SJCRH30 (cell line): ENCODE data around the gene PLA2G4E. TPM values are rescaled to one million over a fixed set of nuclear protein-coding genes. Genes with fewer than 3 reads are reported as not detected.

Experiments
- DNase-seq, 2 experiments: peaks; one replicate each; pipeline ENCODE4 v3.0.0-alpha.2; 2015 to 2020
- H3K27ac ChIP-seq: fragments of 250-450 bp; sonication (Bioruptor Pico); 2 replicates; pipeline ENCODE4 v1.5.1; 2020; ENCODE audit warnings: mild to moderate bottlenecking, moderate library complexity
- H3K27me3 ChIP-seq: fragments of 250-450 bp; sonication (Bioruptor Pico); 2 replicates; pipeline ENCODE4 v1.5.1; 2020; ENCODE audit warnings: mild to moderate bottlenecking, moderate library complexity
- H3K36me3 ChIP-seq: fragments of 250-450 bp; sonication (Bioruptor Pico); 2 replicates; pipeline ENCODE4 v1.5.1; 2020; ENCODE audit warnings: mild to moderate bottlenecking, moderate library complexity
- H3K4me1 ChIP-seq: fragments of 250-450 bp; sonication (Bioruptor Pico); 2 replicates; pipeline ENCODE4 v1.5.1; 2020; ENCODE audit warnings: mild to moderate bottlenecking, moderate library complexity
- H3K4me3 ChIP-seq: fragments of 250-450 bp; sonication (Bioruptor Pico); 2 replicates; pipeline ENCODE4 v1.5.1; 2020; ENCODE audit warnings: mild to moderate bottlenecking, moderate library complexity
- H3K9me3 ChIP-seq: fragments of 250-450 bp; sonication (Bioruptor Pico); replicated peaks from 2 replicates; pipeline ENCODE4 v1.5.1; 2020; ENCODE audit warnings: mild to moderate bottlenecking, moderate library complexity
- total RNA-seq: library from RNA; depleted of rRNA; stranded (reverse); fragments of >200 nt; shearing (Covaris generic); gene quantifications from 2 replicates; pipeline ENCODE4 v1.2.3, GENCODE V29; 2014

Gene PLA2G4E
- total RNA-seq, 1 experiment from 2014 or later = not detected

DNA sequence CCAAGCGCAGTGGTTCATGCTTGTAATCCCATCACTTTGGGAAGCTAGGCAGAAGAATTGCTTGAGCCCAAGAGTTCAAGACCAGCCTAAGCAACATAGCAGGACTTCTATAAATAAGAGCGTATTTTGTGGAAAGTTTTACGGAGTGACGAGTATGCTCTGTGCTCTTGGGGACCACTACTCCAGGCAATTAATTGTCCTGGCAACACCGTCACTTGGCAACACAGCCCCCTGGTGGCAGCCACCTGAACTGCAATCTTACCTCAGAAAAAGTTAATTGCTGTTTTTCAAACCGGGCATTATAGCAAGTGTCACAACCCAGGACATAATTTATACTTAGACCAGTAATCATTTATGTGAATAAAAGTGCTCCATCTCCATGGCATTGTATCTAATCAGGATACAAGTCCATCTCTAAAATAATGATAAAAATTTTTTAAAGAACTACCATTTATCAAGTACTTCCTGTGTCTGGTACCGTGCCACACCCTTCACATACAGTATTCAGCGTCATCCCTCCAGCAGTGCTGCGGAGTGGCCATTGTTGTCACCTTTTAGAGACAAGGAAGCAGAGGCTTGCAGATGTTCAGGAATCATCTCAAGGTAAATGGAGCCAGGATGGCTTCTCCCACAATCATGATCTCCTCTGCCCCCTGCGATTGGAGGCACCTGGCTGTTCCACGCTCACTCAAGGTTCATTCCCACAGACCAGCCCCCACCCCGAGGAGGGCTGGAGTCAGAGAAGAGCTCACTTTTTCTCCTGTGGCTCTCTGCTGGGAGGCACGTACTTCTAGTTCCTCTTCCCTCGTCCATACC lies 39.0 kb upstream of the PLA2G4E start:
- Histone ChIP-seq H3K27me3 (no peaks in the 10 kb centered on the region), H3K4me3 (no peak overlapping the region)

DNA sequence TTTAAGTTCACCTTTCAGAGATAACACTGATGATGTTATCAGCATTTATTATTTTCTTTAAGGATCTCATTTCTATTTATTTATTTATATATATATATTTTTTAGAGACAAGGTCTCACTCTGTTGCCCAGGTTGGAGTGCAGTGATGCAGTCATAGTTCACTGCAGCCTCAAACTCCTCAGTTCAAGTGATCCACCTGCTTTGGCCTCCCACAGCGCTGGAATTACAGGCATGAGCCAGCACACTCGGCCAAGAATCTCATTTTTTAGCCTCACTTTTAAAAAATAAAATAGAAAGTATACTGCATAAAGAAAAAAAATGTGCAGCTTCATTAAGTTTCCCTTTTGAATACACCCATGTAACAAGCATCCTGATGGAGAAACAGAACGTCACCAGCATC lies 37.9 kb upstream of the PLA2G4E start:
- DNase-seq = no peak
- no peak overlapping the region for H3K4me3 ChIP-seq

More for the DNA sequence above, 39.0 kb upstream of the PLA2G4E start:
- H3K4me1 ChIP-seq = peaks cover 9% of the 10 kb centered on the region
- H3K27ac ChIP-seq = no peak overlapping the region
- DNase-seq = peak; percentile 52 to 76
- no peaks in the 10 kb centered on the region for H3K36me3 ChIP-seq
- no peaks in the 10 kb centered on the region; the same call in 1 of the 2 replicates for H3K9me3 ChIP-seq

DNA sequence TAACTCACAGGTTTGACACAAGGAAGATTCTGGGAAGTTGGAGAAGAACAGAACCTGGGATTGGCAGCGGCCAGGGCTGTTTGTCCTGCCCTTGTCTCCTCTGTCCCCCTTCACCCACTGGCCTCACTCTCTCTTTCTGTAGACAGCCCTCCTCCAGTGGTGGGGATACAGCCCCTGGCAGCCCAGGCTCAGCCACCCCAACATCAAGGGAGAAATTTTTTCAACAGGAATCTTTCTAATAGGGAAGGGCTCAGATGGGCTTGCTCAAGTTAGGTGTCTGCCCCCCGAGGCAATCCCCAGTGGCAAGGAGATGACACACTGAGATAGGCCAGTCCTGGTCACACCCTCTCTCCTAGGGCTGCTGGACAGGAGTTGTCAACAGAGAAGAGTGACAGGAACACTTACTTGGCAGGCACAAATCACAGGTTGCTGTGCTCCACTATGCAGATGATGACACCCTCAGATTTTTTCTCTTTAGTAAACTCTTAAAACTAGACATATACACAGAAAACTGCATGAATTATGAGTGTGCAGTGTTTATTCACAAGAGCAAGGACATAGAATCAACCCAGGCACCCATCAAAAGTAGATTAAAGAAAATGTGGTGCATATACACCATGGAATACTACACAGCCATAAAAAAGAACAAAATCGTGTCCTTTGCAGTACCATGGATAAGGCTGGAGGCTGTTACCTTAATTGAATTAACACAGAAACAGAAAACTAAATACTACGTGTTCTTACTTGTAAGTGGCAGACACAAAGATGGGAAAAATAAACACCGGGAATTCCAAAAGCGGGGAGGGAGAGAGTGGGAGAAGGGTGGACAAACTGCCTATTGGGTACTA lies 37.2 kb upstream of the PLA2G4E start:
- DNase-seq = no peak

More for the DNA sequence above, 37.9 kb upstream of the PLA2G4E start:
- no peaks in the 10 kb centered on the region for H3K27me3 ChIP-seq
- no peak overlapping the region for H3K27ac ChIP-seq
- H3K4me1 ChIP-seq = no peaks in the 10 kb centered on the region; the same call in 1 of the 2 replicates
- no peaks in the 10 kb centered on the region for H3K36me3 ChIP-seq
- H3K9me3 ChIP-seq = no peaks in the 10 kb centered on the region; the same call in 1 of the 2 replicates

DNA sequence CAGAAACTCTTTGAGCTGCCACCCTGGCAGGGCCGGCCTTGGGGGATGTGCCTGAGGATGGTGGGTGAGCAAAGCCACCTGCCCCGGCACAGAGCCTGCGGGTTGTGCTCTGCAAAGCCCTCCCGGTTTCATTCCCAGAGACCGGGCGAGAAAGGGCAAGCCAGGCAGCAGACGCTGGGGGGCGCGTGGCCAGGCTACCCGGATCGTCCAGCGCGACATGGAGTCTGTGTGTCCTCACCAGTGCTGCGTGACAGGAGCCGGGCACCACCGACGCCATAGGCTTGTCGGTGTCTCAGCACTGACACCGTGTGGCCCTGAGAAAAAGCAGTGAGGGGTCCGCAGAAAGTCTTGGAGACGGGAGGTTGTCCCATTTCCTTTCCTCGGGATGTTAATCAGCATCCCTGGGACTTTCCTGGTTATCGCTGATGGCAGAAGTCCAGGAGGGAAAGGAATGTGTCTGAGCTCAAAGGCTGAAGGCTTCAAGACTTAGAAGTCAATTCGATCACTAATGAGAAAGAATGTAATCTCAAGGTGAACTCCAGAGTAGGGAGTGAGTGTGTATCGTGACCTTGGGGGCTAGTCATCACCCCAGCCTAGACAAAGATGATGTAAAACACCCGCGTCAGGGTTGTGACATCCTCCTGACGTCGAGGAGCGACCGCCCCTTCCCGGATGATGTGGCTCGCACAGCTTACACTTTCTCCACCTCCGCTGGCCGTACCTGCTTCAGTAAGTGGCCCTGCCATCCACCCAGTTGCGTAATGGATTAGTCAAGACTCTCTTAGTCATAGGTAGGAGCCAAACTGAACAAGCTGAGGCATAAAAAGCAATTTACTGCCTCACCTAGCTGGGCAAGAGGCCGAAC lies 36.3 kb upstream of the PLA2G4E start:
- Histone ChIP-seq H3K27me3 (no peaks in the 10 kb centered on the region), H3K9me3 (no peaks in the 10 kb centered on the region; the same call in 1 of the 2 replicates), H3K27ac (no peak overlapping the region), H3K4me3 (no peak overlapping the region), H3K4me1 (no peaks in the 10 kb centered on the region; the same call in 1 of the 2 replicates), H3K36me3 (no peaks in the 10 kb centered on the region)
- DNase-seq = peak; percentile 77 to 80

More for the DNA sequence above, 37.2 kb upstream of the PLA2G4E start:
- Histone ChIP-seq H3K27me3 (no peaks in the 10 kb centered on the region), H3K9me3 (no peaks in the 10 kb centered on the region; the same call in 1 of the 2 replicates), H3K27ac (no peak overlapping the region), H3K36me3 (no peaks in the 10 kb centered on the region), H3K4me1 (no peaks in the 10 kb centered on the region; the same call in 1 of the 2 replicates), H3K4me3 (no peak overlapping the region)

DNA sequence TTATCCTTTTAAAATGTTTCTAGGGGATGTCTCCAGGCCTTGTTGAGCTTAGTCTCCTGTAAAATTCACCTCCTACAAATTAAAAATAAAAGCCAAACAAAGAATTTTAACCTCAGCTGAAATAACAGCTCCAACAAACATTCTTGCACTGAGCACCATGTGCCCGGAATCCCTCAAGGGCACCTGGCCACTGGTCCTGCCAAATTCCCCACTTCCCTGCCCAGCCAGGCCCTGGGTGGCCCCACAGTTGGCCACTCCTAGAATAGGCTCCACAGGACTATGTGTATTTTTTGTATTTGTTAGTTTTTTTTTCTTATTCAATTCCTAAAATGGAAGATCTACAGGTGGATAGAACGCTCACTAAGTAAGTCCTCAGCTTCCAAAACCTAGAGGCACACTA lies 33.1 kb upstream of the PLA2G4E start:
- Histone ChIP-seq H3K36me3 (no peaks in the 10 kb centered on the region), H3K4me3 (no peak overlapping the region), H3K27ac (no peak overlapping the region), H3K27me3 (no peaks in the 10 kb centered on the region), H3K4me1 (no peaks in the 10 kb centered on the region; the same call in 1 of the 2 replicates), H3K9me3 (no peaks in the 10 kb centered on the region)
- no peak for DNase-seq

DNA sequence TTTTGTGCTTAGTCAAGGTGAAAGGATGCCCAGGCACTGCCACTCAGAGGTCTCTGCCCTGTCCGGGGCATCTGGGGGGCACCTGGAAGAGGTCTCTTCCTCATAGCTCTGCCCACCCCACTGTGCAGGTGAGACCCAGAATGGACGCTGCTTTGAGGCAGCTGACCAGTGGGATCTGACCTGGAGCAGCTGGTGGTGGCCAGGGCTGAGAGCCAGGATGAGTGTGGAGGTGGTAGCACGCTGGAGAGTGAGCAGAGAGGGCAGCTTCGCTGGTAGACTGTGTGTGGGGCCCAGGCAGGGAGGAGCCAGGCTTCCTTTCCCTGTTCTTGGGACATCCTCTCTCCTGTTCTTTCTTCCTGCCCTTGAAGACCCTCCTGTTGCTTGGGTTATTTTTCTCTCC lies 32.2 kb upstream of the PLA2G4E start:
- H3K4me3 ChIP-seq = no peak overlapping the region
- H3K27ac ChIP-seq = no peak overlapping the region
- no peaks in the 10 kb centered on the region for H3K27me3 ChIP-seq
- DNase-seq = no peak
- H3K4me1 ChIP-seq = no peaks in the 10 kb centered on the region; the same call in 1 of the 2 replicates
- H3K9me3 ChIP-seq = no peaks in the 10 kb centered on the region
- H3K36me3 ChIP-seq = no peaks in the 10 kb centered on the region

DNA sequence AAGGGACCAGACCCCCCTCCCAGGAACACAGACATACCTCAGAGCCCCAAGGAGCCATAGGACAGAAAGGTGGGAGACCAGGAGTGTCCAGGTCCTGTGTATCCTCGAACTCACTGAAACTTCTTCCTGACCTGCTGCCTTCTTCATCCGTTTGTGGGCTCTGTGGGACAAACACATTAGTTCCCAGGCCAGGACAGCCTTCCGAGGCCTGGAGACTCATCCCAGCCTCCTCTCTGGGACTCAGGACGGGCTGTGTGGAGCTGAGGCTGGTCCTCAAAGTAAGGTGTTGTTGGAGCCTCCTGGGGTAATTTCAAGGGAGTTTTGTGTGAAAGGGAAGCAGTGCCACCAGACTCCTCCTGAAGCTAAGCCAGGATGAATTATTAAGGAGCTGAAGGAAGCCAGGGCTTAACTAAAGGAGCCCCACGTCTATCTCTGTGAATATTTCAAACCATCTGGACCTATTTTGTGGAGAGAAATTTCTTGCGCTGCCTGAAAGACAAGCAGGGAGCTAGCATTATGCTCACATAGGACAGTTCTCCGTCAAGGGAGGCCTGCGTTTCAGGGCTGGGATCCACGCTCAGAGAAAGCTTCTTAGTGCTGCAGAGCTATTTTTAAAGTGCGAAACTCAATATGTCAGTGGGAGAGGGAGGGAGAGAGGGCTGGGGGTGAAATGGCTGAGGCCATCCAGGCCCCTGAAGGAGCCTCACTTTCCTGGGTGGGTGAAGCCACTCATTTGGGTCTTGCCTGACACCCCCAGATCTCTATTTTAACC lies 29.8 kb upstream of the PLA2G4E start:
- no peak for DNase-seq
- H3K4me3 ChIP-seq = no peak overlapping the region
- H3K27me3 ChIP-seq = no peaks in the 10 kb centered on the region
- H3K27ac ChIP-seq = no peak overlapping the region
- no peaks in the 10 kb centered on the region; the same call in 1 of the 2 replicates for H3K4me1 ChIP-seq
- H3K36me3 ChIP-seq = no peaks in the 10 kb centered on the region
- H3K9me3 ChIP-seq = no peaks in the 10 kb centered on the region

DNA sequence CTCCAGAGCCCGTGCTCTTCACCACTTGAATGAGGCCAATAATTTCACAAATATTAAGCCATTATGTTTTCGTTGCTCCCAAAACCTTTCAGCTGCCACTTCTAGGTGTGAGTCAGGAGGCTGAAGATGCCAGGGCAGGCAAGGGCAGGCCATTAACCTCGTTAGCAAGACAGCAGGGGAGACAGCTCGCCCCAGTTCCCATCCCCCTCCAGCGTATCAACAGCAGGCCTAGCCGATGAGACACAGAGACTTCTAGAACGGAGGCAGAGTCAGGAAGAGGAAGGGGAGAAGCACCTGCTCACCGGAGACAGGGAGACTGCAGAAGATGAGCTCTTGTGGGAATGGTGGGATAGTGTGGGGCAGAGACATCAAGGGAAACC lies 28.0 kb upstream of the PLA2G4E start:
- DNase-seq = no peak
- Histone ChIP-seq H3K27ac (no peak overlapping the region), H3K9me3 (no peaks in the 10 kb centered on the region), H3K36me3 (no peaks in the 10 kb centered on the region), H3K4me1 (peaks cover 3% of the 10 kb centered on the region; the same call in 1 of the 2 replicates), H3K4me3 (no peak overlapping the region), H3K27me3 (no peaks in the 10 kb centered on the region)

DNA sequence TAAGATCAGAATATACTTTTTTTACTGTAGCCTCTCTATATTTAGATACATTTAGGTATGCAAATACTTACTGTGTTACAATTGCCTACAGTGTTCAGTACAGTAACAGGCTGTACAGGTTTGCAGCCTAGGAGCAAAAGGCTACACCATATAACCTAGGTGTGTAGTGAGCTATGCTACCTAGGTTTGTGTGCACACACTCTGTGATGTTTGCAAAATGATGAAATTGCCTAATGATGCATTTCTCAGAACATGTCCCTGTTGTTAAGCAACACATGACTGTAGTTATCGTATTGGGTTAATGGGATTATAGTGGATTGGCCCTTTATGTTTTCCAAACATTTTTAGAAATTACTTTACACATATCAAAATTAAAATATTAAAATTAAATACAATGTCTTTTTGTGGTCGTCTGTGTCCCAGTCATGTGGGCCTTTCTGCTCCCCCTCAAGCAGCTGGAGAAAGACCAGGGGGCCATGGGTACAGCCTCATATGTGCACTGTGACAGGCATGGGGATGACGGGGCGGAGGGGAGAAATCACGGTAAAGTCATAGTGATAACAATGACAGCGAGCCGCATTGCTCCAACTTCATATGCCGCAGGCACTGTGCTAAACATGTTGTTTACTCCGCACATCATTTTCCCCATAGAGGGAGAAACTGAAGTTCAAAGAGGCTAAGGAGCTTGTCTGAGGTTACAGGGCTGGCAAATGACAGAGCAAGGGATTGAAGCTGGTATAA lies 27.4 kb upstream of the PLA2G4E start:
- Histone ChIP-seq H3K36me3 (no peaks in the 10 kb centered on the region), H3K4me3 (no peak overlapping the region), H3K27ac (no peak overlapping the region), H3K9me3 (no peaks in the 10 kb centered on the region), H3K4me1 (peaks cover 3% of the 10 kb centered on the region; the same call in 1 of the 2 replicates), H3K27me3 (no peaks in the 10 kb centered on the region)
- no peak for DNase-seq

DNA sequence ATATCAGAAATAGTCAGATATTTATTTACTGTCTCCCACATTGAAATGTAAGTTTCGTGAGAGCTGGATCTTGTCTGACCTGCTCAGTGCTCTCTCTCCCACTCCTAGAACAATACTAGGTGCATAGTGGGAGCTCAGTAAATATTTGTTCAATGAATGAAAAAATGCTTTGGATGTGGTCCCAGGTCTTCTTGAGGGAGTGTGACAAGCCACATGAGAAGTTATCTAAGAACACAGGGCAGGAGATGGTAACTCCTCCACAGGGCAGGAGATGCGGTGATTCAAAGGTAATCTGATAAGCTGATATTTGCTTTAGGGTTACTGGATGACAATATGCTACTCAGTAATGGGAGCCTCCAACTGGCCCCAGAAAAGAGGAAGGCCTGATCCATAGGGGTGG lies 25.8 kb upstream of the PLA2G4E start:
- Histone ChIP-seq H3K27me3 (no peaks in the 10 kb centered on the region), H3K4me3 (no peak overlapping the region), H3K4me1 (peaks cover 3% of the 10 kb centered on the region; the same call in 1 of the 2 replicates), H3K27ac (no peak overlapping the region), H3K36me3 (no peaks in the 10 kb centered on the region), H3K9me3 (no peaks in the 10 kb centered on the region)
- DNase-seq = no peak

DNA sequence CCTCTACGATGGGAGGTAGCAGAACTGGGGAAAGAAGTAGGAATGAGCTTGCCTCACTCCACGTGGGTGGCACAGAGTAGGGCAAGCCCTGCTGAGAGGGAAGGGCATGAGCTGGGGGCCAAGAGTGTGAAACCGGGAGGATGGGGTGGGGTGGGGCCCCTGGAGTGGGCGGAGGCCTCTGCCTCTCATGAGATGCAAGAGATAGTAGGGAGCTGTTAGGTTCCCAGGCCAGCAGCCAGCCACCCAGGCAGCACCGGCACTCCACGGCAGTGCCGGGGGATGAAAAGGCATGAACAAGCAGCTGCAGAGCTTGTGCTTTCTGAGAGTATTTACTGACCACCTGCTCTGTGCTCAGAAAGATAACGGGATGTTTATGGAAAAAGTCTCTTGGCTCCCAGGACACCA lies 24.4 kb upstream of the PLA2G4E start:
- DNase-seq = peak; percentile 60 to 74
- Histone ChIP-seq H3K36me3 (no peaks in the 10 kb centered on the region), H3K4me3 (no peak overlapping the region), H3K9me3 (no peaks in the 10 kb centered on the region), H3K27ac (no peak overlapping the region), H3K4me1 (peaks cover 3% of the 10 kb centered on the region; the same call in 1 of the 2 replicates), H3K27me3 (no peaks in the 10 kb centered on the region; the same call in 1 of the 2 replicates)

DNA sequence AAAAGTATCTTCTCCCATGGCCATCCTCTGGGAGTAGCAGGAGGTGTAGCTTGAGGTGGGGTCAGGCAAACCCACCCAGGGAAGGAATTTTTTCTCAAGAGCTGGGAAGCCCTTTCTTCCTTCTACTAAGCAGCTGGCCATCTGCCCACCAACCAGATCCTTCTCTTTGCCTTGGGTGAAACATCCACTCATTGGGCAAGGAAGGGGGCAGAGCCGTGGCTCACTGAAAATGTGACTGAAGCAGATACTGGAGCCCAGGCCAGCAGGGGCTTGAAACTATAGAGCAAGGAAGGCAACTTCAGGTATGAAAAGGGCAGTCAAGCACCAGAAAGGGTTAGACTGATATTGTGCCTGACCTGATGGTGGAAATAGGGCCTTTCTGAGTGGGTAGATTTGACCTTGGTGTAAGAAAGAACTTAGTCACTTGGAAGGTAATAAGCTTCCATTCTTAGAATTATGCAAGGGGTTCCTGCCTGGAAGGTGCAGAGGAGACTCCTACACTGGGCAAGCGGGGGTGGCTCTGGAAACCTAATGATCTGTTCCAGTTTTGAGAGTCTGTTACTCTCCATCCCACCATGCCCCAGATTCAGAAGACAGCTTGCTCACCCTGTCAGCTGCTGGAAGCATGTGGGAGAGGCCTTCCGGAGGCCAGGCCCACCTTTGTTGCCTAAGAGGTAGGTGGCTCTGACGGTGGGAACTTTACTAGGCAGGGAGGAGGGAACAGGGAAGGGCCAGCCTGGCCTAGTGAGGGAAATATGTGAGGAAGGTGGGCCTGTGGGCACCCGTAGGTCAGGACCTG lies 22.0 kb upstream of the PLA2G4E start:
- Histone ChIP-seq H3K9me3 (no peaks in the 10 kb centered on the region), H3K4me3 (no peak overlapping the region), H3K27ac (no peak overlapping the region), H3K36me3 (no peaks in the 10 kb centered on the region; the same call in 1 of the 2 replicates), H3K4me1 (peaks cover 3% of the 10 kb centered on the region; the same call in 1 of the 2 replicates), H3K27me3 (no peaks in the 10 kb centered on the region; the same call in 1 of the 2 replicates)
- no peak for DNase-seq
